Lower leg skin (tissue), 4 donors: ENCODE results near the gene BTBD16. TPM values are rescaled to one million over a fixed set of nuclear protein-coding genes. Genes with fewer than 3 reads are reported as not detected.
A peak's percentile ranks its signal among the peaks of the same experiment; 100 is the strongest.

Experiments used
- DNase-seq, 2 donors: peaks; one replicate each; pipeline ENCODE4 v3.0.0-alpha.2; 2019; ENCODE audit warnings: low spot score in 2 of 2
- H3K4me3 ChIP-seq: fragments of 200-600 bp; sonication (generic); 2 replicates; pipeline ENCODE4 v1.5.1; 2017; ENCODE audit warnings: mild to moderate bottlenecking, low read depth; ENCODE audit not compliant: poor library complexity, severe bottlenecking
- POLR2A ChIP-seq, 2 donors: fragments of 450-650 bp; IDR thresholded peaks; one replicate each; pipeline ENCODE4 v1.6.1; 2016 to 2017; ENCODE audit warnings: antibody characterized with exemption in 2 of 2, mild to moderate bottlenecking in 1 of 2, moderate library complexity in 1 of 2
- WGBS, 2 donors: methylation state at CpG; one replicate each; pipeline ENCODE4 v1.1.5; 2018; 5-methylcytosine and 5-hydroxymethylcytosine counted together
- intact Hi-C: fragments of 100-400 bp; cut with DNase I; formaldehyde crosslinking; loops from one replicate; pipeline ENCODE4 v1.15.0; 2023; ENCODE audit warnings: low total_unique reads
- total RNA-seq, 4 donors: library from RNA; depleted of rRNA; stranded (reverse); fragments of >200 nt; gene quantifications; one replicate each; pipeline ENCODE4 v1.1.0, GENCODE V29; 2016
- TF ChIP-seq, protein P1 (sequence below), 3 donors: fragments of 450-650 bp; IDR thresholded peaks; one replicate each; pipeline ENCODE4 v1.5.1; 2016; ENCODE audit warnings: antibody characterized with exemption in 3 of 3, mild to moderate bottlenecking in 3 of 3, moderate library complexity in 2 of 3

The BTBD16 gene
- total RNA-seq, 4 donors from 2014 or later: 2.7 to 16.4 (median 9.0) TPM

DNA sequence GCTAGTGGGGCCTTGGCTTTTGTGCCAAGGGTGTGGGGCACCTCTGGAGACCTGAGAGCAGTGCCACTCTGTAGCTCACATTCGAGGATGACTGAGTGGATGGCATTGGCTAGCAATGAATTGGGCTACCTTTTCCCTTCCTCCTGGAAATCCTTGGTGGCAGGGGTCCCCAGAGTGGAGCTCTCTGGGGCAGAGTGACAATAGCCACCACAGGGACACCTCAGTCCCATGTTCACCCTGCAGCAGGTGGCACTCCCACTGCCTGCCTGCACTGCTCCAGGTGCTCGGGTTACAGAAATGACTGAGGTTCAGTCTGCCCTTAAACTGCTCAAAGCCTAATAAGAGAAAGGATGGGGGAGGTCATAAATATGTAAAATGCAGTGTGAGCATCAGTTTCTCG, 17.8 kb downstream of the BTBD16 start:
- TF ChIP-seq, protein P1, sequence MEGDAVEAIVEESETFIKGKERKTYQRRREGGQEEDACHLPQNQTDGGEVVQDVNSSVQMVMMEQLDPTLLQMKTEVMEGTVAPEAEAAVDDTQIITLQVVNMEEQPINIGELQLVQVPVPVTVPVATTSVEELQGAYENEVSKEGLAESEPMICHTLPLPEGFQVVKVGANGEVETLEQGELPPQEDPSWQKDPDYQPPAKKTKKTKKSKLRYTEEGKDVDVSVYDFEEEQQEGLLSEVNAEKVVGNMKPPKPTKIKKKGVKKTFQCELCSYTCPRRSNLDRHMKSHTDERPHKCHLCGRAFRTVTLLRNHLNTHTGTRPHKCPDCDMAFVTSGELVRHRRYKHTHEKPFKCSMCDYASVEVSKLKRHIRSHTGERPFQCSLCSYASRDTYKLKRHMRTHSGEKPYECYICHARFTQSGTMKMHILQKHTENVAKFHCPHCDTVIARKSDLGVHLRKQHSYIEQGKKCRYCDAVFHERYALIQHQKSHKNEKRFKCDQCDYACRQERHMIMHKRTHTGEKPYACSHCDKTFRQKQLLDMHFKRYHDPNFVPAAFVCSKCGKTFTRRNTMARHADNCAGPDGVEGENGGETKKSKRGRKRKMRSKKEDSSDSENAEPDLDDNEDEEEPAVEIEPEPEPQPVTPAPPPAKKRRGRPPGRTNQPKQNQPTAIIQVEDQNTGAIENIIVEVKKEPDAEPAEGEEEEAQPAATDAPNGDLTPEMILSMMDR (IDR thresholded peaks at IDR 0.05): no peak
- TF ChIP-seq POLR2A (IDR thresholded peaks at IDR 0.05): no peak
- no peak overlapping the region for H3K4me3 ChIP-seq
- 78 to 94% methylated on average over 3 of the region's 3 CpGs for WGBS, 2 donors
- no peak for DNase-seq
- intact Hi-C loops: loop anchor here (10.0 kb wide), 1 partner anchor 276 kb away; the partner anchor contains the start of gene DMBT1

DNA sequence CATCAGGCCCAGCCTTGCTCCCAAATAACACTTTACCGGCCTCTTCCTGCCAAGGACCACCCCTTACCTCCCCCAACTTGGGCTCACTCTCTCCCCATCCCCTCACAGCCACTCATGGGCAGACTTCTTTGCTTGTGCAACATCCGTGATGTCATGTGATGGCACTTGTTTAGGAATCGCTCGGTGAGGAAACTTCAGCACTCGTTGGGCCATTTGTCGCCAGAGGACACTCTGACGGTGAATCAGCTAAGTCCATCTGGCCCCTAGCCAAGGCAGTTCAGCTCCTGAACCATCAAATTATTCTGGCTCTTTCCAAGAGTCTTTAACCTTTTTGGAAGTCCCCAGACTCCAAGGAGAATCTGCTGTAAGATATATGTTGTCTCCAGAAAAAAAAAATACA, 19.2 kb downstream of the BTBD16 start:
- 72 to 74% methylated on average over 7 of the region's 7 CpGs for WGBS, 2 donors
- no peak overlapping the region for H3K4me3 ChIP-seq
- DNase-seq: peak in 1 of 2 donors; percentile 79
- intact Hi-C loops: no loop called here
- TF ChIP-seq POLR2A (IDR thresholded peaks at IDR 0.05): no peak
- TF ChIP-seq, protein P1 (IDR thresholded peaks at IDR 0.05): no peak

DNA sequence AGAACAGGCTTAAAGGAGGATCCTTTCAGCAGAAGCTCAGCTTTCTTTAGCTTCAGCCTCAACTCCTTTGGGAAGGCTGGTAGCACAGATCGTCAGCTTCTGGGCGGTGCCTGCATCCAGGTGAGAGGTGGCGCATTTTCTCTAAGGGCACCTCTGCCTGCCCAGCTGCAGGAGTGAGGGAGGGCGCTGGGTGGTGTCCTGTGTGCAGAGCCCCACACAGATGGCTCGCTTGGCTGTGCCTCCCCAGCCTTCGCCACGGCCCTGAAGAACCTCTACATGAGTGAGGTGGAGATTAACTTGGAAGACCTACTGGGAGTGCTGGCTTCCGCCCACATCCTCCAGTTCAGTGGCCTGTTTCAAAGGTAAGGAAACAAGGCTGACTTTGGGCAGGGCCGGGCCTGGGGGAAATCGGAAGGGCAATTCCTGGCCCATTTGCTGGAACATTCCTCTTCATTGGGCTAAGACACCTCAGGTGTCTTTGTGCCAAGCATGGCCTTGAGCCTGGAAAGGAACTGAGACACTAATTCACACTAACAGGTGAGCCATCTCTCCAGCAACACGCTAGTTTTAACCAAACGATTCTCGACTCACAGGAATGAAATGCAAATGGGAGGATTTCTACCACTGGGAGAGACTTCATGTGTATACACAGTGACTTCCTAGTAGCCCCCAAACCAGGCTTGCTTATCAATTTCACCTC, 19.9 kb downstream of the BTBD16 start:
- H3K4me3 ChIP-seq: no peak overlapping the region
- peak in 1 of 2 donors; percentile 83 for DNase-seq
- WGBS, 2 donors: 43 to 73% methylated on average over 12 to 13 of the region's 13 CpGs
- intact Hi-C loops: no loop called here
- no peak for TF ChIP-seq POLR2A (IDR thresholded peaks at IDR 0.05)
- TF ChIP-seq, protein P1 (IDR thresholded peaks at IDR 0.05): no peak

DNA sequence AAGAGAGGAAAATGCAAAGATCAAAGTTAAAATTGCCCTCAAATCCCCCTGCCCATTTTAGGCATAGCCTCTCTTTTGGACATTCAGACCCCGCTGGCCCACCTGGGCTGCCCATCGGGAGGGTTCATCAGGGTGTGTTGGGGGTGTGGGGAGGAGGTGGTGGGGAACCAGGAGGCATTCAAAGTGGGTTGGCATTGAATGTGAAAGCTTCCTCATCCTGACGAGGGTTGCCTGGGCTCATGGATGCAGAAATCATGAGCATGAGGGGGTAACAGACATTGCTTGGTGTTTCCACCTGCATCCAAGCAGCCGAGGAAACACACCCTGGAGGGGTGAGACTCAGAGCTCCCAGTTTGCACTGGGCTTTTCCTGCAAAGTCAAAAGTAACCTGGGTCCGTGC, 20.6 kb downstream of the BTBD16 start:
- no peak for TF ChIP-seq POLR2A (IDR thresholded peaks at IDR 0.05)
- TF ChIP-seq, protein P1 (IDR thresholded peaks at IDR 0.05): no peak
- intact Hi-C loops: no loop called here
- WGBS, 2 donors: 77 to 84% methylated on average over 4 to 5 of the region's 5 CpGs
- H3K4me3 ChIP-seq: no peak overlapping the region
- peak in 1 of 2 donors; percentile 53 for DNase-seq

DNA sequence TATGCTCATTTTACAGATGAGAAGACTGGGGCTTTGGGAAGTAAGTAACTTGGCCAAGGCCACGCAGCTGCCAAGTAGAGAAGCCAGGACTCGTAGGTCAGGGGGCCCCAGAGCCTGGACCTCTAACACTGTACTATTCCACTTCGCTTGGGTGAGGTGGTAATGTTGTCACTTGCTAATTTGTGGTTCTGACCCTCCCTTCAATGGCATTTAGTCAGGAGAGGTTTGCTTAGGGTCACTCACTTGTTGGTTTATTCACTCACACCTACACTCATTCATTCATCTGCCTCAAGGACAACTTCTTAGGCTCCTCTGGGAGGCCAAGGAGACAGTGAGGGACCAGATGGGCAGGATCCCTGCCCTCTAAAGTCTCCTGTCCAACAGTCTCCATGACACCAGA, 21.3 kb downstream of the BTBD16 start:
- WGBS, 2 donors: 71 to 84% methylated on average over 3 of the region's 3 CpGs
- no peak overlapping the region for H3K4me3 ChIP-seq
- DNase-seq: peak in 1 of 2 donors; percentile 43
- TF ChIP-seq, protein P1 (IDR thresholded peaks at IDR 0.05): no peak
- TF ChIP-seq POLR2A (IDR thresholded peaks at IDR 0.05): no peak
- intact Hi-C loops: no loop called here
